PFSK-1 (cell line): ENCODE measurements around the gene CABLES1.

Source experiments
- FOXP2 ChIP-seq: optimal IDR thresholded peaks from 2 replicates; pipeline ENCODE3; 2011; ENCODE audit warnings: borderline replicate concordance, control low read depth, inconsistent platforms; ENCODE audit not compliant: insufficient read depth; ENCODE audit errors: extremely low read length, extremely low read depth
- POLR2AphosphoS5 ChIP-seq: IDR thresholded peaks from 2 replicates; pipeline ENCODE4 v1.6.1; 2012; ENCODE audit warnings: low read depth, mild to moderate bottlenecking, control low read depth, low read length, moderate library complexity
- REST ChIP-seq, 2 experiments: IDR thresholded peaks; 2 replicates each; pipeline versions ENCODE4 v1.6.1 to v1.8.0; 2011 to 2012; ENCODE audit warnings: low read depth in 2 of 2, low read length in 2 of 2, control low read depth in 1 of 2, inconsistent platforms in 1 of 2, mild to moderate bottlenecking in 1 of 2, moderate library complexity in 1 of 2; ENCODE audit not compliant: insufficient read depth in 1 of 2
- SIN3A ChIP-seq: IDR thresholded peaks from 2 replicates; pipeline ENCODE4 v1.6.1; 2012; ENCODE audit warnings: mild to moderate bottlenecking, low read length, moderate library complexity, borderline replicate concordance; ENCODE audit not compliant: insufficient read depth
- TAF1 ChIP-seq: IDR thresholded peaks from 2 replicates; pipeline ENCODE4 v1.6.1; 2012; ENCODE audit warnings: low read length, control low read depth, borderline replicate concordance; ENCODE audit not compliant: insufficient read depth

GRCh38 chr18:23191232-23191631 is 55.9 kb downstream of the CABLES1 start:
- no peak for TF ChIP-seq POLR2AphosphoS5
- TF ChIP-seq REST (IDR thresholded peaks at IDR 0.05; ENCODE audit: insufficient read depth in 1 of 2, low read depth in 2 of 2, low read length in 2 of 2): no peak
- no peak for TF ChIP-seq SIN3A
- no peak for TF ChIP-seq FOXP2
- no peak for TF ChIP-seq TAF1
